ENCODE data around the gene NAA60. TPM values are rescaled to one million over a fixed set of nuclear protein-coding genes. Genes with fewer than 3 reads are reported as not detected.

Gene NAA60
- polyA plus RNA-seq, 1 of the 3 experiments (the other 2 are of a cell fraction), result 17.2 TPM

GRCh38 chr16:3457434-3458252 is 14.2 kb downstream of the NAA60 start:
- Histone ChIP-seq H3K9me2 (no peaks in the 10 kb centered on the region), H3F3A (replicated peaks; ENCODE audit: insufficient read depth) (no peaks in the 10 kb centered on the region), H2AFZ (ENCODE audit: low read depth) (peak overlapping the region; percentile 73), H3K9ac (peak overlapping the region; percentile 90), H3K4me1 (ENCODE audit: control insufficient read depth in 1 of 2, insufficient read depth in 2 of 2, low read depth in 1 of 2, low read length in 1 of 2) (peaks cover 17 to 19% of the 10 kb centered on the region in 2 experiments; a peak in 3 of 4 replicates), H3K9me3 (no peaks in the 10 kb centered on the region), H3K36me3 (replicated peaks in 1 of 2; ENCODE audit: control insufficient read depth in 1 of 2, insufficient read depth in 2 of 2, low read length in 1 of 2) (no peaks in the 10 kb centered on the region), H3K27me3 (ENCODE audit: insufficient read depth) (no peaks in the 10 kb centered on the region), H3K4me3 (ENCODE audit: low read depth in 2 of 2, low read length in 1 of 2) (peak overlapping the region; percentile 69 to 81), H3K79me2 (ENCODE audit: insufficient read depth) (peaks cover 45% of the 10 kb centered on the region), H4K20me1 (ENCODE audit: insufficient read depth) (peaks cover 34% of the 10 kb centered on the region), H3K4me2 (peak overlapping the region; percentile 85), H3K27ac (ENCODE audit: low read depth in 2 of 2, low read length in 1 of 2) (peak overlapping the region; percentile 79 to 94)
- CTCF ChIA-PET, result interaction anchor here (0.5 to 1.0 kb wide), 7 partner anchors 13 to 426 kb away, joined by 3 to 6 read pairs (median 3); partner anchors contain the start of gene CLUAP1
- POLR2A ChIA-PET, result interaction anchor here (0.6 to 2.0 kb wide), 7 partner anchors 9 to 987 kb away, joined by 3 to 14 read pairs (median 5); partner anchors contain the start of genes NAA60, ZNF174, ZNF263 and ZNF597
- DNase-seq, result peak; percentile 100
- 7% methylated on average over 16 of the region's 83 CpGs for WGBS (ENCODE audit: low lambda C conversion rate)
- TF ChIP-seq PBX3 (IDR thresholded peaks at IDR 0.05) (peak; percentile 26; the same call in 1 of the 2 replicates), REST (IDR thresholded peaks at IDR 0.05; ENCODE audit: low read depth, low read length) (no peak), USF1 (IDR thresholded peaks at IDR 0.05; ENCODE audit: borderline replicate concordance, low read depth) (peak; percentile 86), MXI1 (IDR thresholded peaks at IDR 0.05; ENCODE audit: low read depth, low read length) (peak; percentile 62; the same call in 1 of the 2 replicates), CTCF (IDR thresholded peaks at IDR 0.05) (peak; percentile 41), ELF1 (IDR thresholded peaks at IDR 0.05) (peak; percentile 87), MAX (IDR thresholded peaks at IDR 0.05; ENCODE audit: low read depth) (peak; percentile 78; the same call in 1 of the 2 replicates), CHD2 (IDR thresholded peaks at IDR 0.05; ENCODE audit: low read length, partially characterized antibody) (peak; percentile 98), NFIC (IDR thresholded peaks at IDR 0.05; ENCODE audit: borderline replicate concordance) (no peak; the same call in 1 of the 2 replicates), IRF3 (IDR thresholded peaks at IDR 0.05; ENCODE audit: low read depth, low read length) (no peak), GATA2 (CRISPR knock-in tag; IDR thresholded peaks at IDR 0.05) (no peak), ZBTB33 (IDR thresholded peaks at IDR 0.05; ENCODE audit: borderline replicate concordance, low read depth) (peak; percentile 94), RCOR1 (IDR thresholded peaks at IDR 0.05; ENCODE audit: low read length) (peak; percentile 51; the same call in 1 of the 2 replicates), SIN3A (IDR thresholded peaks at IDR 0.05; ENCODE audit: borderline replicate concordance, low read depth, low read length) (peak; percentile 30; the same call in 1 of the 2 replicates), TAF1 (IDR thresholded peaks at IDR 0.05; ENCODE audit: borderline replicate concordance, low read depth, low read length) (peak; percentile 80), JUND (IDR thresholded peaks at IDR 0.05) (no peak), YY1 (IDR thresholded peaks at IDR 0.05; ENCODE audit: low read depth) (peak; percentile 97), TEAD4 (IDR thresholded peaks at IDR 0.05; ENCODE audit: borderline replicate concordance, insufficient read depth) (no peak), TCF12 (IDR thresholded peaks at IDR 0.05) (peak; percentile 2; the same call in 1 of the 2 replicates), POLR2AphosphoS5 (IDR thresholded peaks at IDR 0.05; ENCODE audit: low read depth, low read length) (peak; percentile 85), GABPA (IDR thresholded peaks at IDR 0.05; ENCODE audit: low read depth) (peak; percentile 79)
